Activated CD4-positive, alpha-beta T cell treated with anti-CD3 and anti-CD28 coated beads, Interleukin-2, amount 50 U/mL, for 48 hours (primary cell): ENCODE results near the gene HHAT.
"Not testable (repeated sequence)": the region's sequence is repeated elsewhere in the genome, so short reads cannot be mapped to it uniquely, and the experiment has no call there.

ENCODE experiments used
- DNase-seq, 2 experiments: peaks; one replicate each; pipeline ENCODE4 v3.0.0-alpha.2; 2020

The HHAT gene

DNA sequence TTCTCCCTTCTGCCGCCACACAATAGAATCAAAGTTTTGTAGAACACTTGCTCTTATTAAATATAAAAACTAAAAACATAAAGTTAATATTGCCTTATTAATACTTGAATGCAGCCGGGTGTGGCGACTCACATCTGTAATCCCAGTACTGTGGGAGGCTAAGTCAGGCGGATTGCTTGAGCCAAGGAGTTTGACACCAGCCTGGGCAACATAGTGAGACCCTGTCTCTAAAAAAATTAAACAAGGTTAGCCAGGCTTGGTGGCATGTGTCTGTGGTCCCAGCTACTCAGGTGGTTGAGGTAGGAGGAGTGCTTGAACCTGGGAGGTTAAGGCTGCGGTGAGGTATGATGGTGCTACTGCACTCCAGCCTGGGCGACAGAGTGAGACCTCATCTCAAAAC is 13.2 kb upstream of the HHAT start:
- no peak for DNase-seq

DNA sequence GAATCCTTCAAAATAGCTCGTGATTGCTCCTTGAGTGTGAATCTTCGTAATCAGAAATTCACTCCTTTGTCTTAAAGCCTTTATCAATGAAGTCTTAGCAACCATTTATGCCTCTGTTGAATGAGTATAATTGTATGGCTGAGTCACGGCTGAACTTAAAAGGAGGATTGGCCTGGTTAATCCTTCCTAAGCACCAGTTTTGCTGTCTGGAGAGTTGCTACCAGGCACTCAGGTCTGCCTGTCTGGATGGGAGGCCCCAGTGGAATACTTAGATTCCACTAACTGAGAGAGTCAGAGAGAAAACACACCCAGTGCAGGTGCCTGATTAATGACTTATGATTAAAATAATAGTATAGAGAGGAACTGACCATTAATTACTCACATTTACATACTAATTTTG is 7.6 kb upstream of the HHAT start:
- DNase-seq, result no peak

DNA sequence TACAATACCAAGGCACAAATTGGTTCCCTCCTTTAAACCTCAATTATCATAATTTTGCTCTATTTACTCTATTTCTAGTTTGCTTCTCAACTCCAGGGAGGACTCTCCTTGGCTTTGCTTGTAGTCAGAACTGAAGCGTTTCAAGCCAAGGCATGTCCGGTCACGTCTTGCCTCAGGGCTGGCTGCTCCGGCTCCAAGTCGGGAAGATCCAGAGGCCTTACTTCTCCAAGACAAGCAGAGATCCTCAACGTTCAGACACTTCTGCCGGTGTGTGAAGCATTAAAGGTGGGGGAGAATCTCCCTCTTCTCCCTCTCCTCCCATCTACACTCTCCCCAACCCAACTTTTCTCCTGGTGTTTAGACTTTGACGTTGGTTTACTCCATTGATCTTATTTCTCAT is 7.2 kb upstream of the HHAT start:
- DNase-seq, result no peak

DNA sequence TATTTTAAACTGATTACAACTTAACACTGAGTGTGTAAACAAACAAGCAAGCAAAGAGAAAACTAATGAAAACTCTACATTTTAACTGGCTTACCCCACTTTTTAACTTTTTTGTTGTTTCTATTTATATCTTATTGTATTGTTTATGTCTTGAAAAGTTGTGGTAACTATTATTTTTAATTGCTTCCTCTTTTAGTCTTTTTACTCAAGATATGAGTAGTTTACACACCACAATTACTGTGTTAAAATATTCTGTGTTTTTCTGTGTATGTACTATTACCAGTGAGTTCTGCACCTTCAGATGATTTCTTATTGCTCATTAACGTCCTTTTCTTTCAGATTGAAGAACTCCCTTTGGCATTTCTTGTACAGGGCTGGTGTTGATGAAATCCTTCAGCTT is 4.7 kb upstream of the HHAT start:
- DNase-seq, result no peak

DNA sequence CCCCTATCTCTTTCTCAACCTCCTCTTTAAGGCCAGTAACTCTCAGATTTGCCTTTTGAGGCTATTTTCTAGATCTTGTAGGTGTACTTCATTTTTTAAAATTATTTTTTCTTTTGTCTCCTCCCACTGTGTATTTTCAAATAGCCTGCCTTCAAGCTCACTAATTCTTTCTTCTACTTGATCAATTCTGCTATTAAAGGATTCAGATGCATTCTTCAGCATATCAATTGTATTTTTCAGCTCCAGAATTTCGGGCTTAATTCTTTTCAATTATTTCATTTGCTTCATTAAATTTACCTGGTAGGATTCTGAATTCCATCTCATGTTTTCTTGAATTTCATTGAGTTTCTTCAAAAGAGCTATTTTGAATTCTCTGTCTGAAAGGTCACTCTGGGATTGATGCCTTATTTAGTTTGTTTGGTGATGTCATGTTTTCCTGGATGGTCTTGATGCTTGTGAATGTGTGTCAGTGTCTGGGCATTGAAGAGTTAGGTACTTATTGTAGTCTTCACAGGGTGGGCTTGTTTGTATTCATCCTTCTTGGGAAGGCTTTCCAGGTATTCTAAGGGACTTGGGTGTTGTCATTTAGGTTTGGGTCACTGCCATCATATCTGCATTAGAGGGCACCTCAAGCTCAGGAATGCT is 3.6 kb upstream of the HHAT start:
- DNase-seq, result no peak

DNA sequence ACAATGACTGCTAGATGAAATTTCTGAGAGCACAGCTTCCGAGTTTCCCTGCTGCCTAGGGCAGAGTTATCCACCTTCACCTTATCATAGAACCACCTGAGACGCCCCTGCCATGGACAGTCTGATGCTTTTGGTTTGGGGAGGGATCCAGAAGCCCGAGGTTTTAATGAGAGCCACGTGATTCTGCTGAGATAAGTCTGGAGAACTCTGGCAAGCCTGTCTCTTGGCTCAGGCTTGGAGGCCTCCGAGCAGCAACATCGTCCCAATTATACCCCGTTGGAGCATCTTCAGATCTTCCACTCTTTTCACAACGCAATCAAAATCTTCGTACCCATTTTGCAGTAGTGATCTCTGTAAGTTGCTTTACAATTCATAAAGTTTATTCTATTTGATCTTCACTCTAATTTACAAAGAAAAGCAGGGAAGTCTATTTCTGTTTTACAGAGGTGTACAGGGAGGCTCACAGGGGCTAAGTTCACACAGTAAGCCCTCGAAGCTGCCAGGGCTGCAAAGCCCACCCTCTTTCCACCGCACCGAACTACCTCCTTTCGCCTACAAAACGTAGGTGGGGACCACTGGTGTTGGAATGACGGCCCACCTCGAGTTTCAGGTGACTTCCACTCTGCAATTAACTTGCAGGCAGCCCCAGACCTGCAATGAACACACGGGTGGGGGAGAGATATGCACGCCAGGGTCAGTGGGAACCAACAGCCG is 513 bp upstream of the HHAT start:
- DNase-seq, result no peak

DNA sequence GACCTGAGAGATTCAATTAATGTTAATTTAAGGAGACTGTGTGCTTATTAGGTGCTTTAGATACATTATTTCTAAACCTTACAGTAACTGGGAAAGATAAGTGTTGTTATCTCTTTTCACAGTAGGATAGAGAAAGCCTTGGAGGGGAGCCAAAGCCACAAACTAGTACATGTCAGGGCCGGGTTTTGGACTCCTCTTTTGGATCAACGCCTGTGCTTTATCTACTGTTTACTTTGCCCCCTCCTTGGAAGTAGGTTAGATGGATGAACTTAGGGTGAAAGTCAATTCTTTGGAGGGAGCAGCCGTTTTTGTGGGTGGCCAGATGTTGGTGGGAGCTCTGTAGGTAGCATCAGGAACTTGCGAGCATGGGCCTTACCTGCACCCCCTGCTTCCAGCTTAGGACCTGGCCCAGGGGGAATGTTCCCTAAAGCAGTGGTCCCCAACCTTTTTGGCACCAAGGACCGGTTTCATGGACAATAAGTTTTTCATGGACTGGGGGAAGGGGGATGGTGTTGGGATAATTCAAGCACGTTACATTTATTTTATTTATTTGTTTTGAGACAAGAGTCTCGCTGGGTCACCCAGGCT is 1.7 kb downstream of the HHAT start:
- DNase-seq, result no peak

DNA sequence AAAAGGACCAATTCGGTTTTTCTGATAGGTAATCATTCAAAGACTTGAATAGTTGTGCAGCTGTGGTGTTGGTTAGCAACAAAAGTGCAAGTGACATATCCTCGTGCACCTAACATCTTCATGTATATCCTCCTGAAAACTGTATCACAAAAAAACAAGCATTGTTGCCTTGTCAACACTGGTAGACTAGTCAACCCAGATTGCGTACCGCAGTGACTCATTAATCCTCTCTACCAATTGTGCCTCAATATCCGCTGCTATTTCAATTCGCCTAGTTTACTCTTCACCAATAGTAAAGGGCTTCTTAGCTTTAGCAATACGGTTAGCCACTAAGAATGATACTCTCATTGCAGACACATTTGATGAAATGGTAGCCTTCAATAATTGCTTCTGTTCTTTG is 3.5 kb downstream of the HHAT start:
- no peak for DNase-seq

DNA sequence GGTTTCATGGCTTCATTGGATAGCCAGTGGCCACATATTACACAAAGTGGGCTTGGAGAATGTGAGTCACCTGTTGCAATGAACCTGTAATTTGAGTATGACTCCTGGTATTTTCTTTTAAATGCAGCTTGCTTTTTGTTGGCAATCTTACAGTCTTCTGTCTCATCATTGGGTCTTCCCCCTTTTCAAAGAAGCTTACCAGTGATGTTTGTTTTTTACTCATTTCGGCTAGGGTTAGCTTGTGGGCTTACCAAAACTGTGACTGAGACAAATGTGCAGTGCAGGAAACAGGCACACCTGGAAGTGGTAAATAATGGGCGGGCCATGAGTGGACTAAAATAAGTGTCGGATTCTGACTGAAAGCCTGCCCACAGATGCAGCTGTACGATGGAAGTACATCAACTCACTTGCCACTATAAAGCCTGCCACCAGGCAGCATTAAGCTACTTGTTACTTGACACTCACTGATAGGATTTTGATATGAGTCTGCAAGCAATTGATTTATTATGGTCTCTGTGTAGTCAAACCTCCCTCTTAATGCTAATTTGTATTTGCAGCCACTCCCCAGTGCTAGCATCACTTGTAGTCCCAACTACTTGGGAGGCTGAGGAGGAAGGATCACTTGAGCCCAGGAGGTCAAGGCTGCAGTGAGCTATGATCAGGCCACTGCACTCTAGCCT is 4.2 kb downstream of the HHAT start:
- peak; percentile 63 to 75 for DNase-seq

DNA sequence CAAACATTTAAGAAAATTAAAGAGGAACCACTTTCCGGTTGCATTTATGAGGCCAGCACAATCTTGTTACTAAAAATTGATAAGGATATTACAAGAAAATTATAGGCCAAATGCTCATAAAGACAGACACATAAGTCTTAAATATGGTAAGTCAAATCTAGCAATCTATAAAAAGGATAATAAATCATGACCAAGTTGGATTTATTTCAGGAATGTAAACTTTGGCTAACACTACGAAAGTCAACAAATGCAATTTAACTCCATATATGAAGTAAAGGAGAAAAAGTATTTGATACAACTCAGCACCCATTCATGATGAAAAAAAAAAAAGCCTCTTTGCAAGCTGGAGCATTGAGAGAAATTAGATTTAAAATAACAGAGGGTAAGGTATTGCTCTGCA is 6.3 kb downstream of the HHAT start:
- DNase-seq, result no peak

DNA sequence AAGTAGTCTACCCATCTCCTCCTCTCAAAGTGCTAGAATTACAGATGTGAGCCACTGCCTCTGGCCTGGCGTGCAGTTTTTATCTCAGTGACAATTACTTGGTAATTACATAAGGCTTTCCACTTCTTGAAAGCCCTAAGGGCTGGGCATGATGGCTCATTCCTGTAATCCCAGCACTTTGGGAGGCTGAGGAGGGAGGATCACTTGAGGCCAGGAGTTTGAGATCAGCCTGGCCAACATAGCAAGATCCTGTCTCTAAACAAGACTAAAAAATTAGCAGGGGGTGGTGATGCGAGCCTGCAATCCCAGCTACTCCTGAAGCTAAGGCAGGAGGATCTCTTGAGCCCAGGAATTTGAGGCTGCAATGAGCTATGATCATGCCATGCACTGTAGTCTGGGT is 7.7 kb downstream of the HHAT start:
- no peak for DNase-seq

DNA sequence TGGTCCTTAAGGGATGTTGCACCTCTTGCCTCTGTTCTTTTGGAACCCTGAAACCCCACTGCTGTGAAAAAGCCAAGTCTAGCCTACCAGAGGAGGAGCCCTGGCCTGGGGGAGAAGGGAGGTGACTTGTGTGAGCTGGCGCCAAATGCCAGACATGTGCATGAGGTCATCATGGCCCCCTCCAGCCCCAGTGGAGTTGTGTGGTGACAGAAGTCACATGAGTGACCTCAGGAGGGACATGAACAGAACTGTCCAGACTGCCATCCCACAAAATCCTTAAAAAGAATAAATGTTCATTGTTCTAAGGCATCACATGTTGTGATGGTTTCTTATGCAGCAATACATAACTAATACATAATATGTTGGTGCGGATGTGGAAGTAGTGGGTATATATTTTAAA is 10.8 kb downstream of the HHAT start:
- DNase-seq, result no peak

DNA sequence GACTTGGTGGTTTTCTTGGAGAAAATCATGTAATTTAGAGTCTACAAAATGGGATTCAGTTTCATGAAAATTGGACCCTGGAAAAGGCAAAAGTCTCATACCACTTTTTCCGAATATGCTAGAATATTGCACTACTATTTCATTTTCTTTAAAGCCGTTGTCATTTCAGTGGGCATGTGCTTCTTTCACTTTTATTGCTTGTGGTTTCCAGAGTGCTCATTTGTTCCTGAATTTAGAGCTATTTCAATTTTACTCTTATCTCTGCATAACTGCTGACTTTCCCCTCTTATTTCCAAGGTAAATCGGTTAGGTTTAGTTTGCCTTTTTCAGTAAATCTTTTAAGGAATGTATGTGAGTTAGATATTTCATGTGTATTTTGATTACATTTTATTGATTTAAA is 11.6 kb downstream of the HHAT start:
- DNase-seq, result no peak

DNA sequence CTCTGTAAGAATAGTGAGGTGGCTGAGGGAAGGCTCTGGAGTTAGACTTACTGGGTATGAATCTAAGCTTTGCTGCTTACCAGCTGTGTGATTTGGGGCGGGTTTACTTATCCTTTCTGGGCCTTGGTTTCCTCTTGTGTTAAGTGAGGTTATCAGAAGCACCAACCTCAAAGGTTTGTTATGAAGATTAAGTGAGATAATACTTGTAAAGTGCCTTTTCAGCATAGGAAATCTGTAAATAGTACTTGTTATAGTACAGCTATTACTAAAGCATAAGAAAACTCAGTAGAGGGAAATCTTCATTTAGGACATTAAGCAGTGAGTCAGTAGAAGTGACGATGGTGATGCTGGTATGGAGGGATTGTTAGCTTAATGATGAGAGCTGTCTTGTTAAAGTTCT is 12.1 kb downstream of the HHAT start:
- DNase-seq, result no peak

DNA sequence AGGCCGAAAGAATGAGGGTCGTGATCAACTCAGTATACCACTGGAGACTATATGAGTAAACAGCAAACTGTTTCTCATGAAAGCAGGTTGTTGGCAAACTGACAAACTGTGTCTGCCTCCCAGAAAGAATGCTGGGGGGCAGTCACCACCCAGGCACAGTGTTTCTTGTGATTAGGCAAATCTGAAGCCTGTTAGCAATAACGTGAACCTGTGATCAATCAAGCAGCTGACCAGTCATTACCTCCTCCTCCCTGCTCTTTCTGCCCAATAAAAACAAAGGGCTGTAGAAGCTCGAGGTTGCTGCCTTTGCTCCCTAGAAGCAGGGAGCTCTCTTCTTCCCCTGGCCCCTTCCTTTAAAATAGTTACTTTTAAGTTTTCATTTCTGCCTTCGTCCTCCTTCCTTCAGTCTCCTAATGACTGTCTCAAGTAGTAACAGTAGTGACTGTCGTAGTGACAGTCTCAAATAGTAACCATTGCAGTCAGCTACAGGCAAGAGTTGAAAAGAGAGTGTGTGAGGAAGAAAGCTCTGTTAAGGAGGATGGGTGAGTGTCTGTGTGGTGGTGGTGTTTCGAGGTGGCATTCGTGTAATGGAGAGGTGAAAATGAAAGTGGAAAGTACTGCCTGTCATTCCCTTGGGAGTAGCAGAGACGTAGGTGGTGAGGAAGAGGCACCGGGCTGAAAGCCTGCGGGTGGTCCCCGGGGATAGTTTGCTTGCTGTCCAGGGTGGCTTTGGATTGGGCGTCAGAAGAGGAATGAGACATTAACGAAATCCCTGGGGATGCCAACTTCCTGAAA is 14.5 kb downstream of the HHAT start:
- DNase-seq, result no peak

DNA sequence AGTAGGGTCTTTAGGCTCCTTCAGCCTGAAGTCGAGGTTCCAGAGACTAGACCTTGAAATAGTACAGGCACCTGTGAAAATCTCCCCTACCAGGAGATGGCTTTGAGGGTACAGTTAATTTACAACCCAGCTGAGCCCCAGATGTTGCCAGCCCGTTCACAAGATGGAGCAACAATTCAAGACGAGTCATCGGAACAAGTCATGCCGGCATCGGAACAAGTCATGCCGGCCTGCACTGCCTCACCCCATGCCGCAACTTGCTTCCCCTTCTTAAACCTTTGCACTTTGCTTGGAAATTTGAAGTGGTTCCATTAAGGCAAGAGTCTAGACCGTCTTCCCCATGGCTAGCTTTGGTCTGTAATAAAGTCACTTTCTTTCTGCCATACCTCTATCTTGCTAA is 16.0 kb downstream of the HHAT start:
- DNase-seq, result no peak

DNA sequence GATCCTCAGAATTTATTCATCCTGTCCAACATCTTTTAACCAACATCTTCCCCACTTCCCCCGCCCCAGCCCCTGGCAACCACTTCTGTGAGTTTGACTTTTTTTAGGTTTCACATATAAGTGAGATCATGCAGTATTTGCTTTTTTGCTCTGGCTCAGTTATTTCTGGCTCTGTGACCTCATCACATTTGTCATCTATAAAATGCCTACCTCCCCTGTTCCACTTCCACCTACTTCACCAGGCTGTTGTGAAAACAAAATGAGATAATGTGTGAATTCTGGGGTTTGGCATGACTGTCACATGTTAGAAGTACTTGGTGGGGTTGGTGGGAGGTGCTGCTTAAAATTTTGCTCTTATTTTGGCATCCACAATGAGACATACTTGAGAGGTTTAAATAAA is 18.4 kb downstream of the HHAT start:
- DNase-seq, result peak; percentile 22 to 38

DNA sequence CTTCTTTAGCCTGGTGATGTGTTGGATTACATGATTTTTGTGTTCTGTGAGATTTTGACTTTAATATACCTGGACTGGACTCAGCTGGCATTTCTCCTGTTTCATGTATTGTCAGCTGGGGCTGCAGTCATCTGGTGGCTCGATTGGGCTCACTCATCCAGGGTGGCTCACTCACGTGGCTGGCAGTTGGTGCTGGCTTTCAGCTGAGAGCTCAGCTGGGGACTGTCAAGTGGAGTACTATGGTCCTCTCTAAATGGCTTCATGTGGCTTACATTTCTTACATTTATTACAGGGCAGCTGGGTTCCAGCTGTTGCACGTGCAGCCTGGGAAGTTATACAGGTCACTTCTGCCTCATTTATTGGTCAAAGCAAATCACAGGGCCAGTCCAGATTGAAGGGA is 22.8 kb downstream of the HHAT start:
- DNase-seq, result no peak

DNA sequence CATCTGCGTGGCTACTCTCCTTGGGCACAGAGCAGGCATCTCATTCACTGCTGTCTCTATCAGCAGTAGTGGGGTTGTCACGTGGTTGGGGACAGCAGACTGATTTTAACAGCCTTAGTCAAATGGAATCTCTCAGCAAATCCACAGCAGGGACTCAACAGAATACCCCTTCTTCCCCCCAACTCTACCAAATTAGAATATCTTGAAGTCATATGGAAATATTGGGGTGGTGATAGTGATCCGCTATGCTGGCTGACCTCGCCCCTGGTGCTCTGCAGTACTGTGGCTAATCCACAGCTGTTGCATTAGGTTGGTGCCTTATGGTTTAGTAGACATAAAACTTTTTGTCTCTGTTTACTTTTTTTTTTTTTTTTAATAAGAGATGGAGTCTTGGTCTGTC is 23.9 kb downstream of the HHAT start:
- DNase-seq, result no peak

DNA sequence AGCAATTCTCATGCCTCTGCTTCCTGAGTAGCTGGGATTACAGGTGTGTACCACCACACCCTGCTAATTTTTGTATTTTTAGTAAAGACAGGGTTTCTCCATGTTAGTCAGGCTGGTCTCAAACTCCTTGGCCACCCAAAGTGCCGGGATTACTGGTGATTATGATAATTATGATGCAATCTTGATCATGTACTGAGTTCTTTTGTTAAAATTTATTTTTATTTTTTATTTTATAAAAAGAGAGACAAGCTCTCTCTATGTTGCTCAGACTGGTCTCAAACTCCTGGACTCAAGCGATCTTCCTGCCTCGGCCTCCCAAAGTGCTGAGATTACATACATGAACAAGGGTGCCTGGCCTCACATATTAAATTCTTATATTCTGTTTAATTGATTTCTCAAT is 25.6 kb downstream of the HHAT start:
- DNase-seq, result not testable (repeated sequence)

DNA sequence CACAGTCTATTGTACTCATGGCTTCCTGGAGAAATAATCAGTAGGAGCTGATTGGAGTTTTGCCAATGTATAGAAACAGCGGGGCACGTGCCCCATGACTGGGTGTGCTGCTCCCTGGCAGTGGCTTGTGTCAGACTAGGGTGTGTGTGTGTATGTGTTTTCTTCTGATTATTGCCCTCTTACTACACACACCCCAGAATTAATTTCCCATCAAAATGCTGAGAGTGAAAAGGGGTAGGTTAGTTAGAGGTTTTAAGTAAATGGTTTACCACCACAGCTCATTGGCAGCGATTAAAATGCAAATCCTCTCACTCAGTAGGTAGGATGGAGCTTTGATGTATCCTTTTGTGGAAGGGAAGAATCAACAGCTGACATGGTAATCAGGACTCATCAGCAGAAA is 29.9 kb downstream of the HHAT start:
- no peak for DNase-seq

DNA sequence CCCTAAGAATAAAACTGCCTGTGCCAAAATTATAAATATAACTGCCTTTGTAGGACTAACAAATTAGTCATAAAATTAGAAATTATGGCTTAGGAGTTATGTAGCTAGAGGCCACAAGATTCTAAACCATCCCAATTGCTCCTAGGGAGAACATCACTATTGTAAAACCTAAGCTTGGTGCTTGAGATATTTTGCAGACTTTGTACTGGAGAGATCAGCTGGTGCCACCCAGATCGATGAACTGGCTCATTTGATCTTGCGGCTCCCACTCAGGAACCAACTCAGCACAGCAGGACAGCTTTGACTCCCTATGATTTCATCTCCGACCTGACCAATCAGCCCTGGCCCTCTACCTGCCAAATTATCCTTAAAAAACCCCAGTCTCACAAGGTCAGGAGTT is 30.6 kb downstream of the HHAT start:
- DNase-seq, result no peak

DNA sequence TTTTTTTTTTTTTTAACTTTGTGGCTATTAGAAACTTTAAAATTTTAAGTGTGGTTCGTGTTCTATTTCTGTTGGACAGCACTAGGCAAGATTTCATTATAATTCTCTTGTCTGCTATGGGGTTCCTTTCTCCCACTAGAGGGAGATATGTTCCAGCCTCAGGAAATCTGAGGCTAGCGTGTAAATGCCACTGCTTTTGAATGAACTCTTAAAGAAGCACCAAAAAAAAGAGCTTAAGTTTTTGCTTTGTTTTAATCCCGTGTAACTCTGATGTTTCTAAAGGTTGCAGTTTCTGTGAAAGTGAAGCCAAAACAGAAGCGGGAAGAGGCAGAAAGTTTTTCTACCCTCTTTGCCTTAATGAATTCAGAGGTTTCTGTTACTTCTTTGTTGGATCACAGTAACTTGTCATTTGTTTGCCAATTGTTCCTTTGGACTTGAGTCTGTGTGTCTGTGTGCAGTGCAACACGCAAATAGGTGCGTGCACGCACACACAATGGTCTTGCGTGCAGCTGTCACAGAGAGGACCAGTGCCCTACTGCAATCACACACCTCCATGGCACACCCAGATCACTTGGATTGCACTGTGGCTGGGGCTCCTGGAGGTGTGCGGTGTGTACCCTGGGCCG is 32.3 kb downstream of the HHAT start:
- DNase-seq, result no peak
